GM13976 (cell line): ENCODE results near the gene SLC25A22.
A peak's percentile ranks its signal among the peaks of the same experiment; 100 is the strongest.

Experiments
- DNase-seq: peaks from one replicate; pipeline ENCODE4 v3.0.0; 2012; ENCODE audit warnings: low spot score
- in situ Hi-C: fragments of 300-500 bp; cut with MboI; formaldehyde crosslinking; loops from one replicate; pipeline ENCODE4 v1.12.0; 2022; ENCODE audit warnings: low sequenced_read_pairs, mixed read lengths, inconsistent platforms; ENCODE audit not compliant: unreplicated experiment
- TF ChIP-seq, protein P1 (sequence below): IDR thresholded peaks from 2 replicates; pipeline ENCODE4 v1.5.1; 2012; ENCODE audit warnings: borderline replicate concordance, mild to moderate bottlenecking; ENCODE audit not compliant: insufficient read depth; ENCODE audit errors: extremely low read depth, missing control alignments, control extremely low read depth

Gene SLC25A22

DNA sequence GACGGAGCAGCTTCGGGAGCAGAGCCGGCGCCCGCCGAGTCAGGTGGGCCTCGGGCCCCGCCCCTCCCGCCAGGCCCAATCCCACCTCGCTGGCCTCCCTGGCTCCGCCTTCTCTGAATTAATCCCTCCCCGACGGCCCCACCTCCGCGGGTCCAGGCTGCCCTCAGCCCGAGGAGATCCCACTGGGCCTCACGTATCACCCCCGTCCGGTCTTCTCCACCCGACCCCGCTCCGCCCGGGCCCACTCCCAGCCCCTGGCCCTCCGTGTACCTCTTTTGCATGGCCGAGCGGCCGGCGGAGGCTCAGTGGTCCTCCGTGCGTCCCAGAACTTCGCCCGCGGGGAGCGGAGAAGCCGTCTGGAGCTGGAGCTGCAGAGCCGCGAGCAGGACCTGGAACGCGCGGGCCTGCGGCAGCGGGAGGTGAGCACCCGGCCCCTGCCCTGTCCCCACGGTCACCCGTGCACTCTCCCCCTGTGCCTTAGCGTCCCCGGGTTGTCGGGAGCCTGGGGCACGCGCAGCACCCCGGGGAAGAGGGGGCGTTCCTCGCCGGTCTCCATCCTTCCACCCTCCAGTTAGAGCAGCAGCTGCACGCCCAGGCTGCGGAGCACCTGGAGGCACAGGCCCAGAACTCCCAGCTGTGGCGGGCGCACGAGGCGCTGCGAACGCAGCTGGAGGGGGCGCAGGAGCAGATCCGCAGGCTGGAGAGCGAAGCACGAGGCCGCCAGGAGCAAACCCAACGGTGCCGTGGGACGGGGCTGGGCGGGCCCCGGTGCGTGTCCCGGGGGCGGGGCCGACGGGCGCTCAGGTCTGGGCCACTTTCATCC is 32.4 kb upstream of the SLC25A22 start:
- in situ Hi-C loops: no loop called here
- TF ChIP-seq, protein P1, sequence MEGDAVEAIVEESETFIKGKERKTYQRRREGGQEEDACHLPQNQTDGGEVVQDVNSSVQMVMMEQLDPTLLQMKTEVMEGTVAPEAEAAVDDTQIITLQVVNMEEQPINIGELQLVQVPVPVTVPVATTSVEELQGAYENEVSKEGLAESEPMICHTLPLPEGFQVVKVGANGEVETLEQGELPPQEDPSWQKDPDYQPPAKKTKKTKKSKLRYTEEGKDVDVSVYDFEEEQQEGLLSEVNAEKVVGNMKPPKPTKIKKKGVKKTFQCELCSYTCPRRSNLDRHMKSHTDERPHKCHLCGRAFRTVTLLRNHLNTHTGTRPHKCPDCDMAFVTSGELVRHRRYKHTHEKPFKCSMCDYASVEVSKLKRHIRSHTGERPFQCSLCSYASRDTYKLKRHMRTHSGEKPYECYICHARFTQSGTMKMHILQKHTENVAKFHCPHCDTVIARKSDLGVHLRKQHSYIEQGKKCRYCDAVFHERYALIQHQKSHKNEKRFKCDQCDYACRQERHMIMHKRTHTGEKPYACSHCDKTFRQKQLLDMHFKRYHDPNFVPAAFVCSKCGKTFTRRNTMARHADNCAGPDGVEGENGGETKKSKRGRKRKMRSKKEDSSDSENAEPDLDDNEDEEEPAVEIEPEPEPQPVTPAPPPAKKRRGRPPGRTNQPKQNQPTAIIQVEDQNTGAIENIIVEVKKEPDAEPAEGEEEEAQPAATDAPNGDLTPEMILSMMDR: no peak
- DNase-seq: peak; percentile 86

DNA sequence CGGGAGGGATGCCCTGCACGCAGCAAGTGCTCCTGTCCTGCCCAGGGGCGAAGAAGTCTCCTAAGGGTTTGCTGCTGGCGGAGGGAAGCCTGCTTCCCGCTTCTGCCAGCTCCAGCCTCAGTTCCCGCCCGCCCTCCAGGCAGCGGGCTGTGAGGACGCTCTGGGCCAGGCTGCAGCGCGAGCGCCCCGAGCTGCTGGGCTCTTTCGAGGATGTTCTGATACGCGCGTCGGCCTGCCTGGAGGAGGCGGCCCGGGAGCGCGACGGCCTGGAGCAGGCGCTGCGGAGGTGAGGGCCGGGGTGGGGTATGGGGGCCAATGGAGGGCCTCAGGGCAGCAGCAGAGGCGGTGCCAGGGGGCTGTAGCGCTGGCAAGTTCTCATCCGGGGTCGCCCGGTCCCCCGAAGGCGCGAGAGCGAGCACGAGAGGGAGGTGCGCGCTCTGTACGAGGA is 31.8 kb upstream of the SLC25A22 start:
- no peak for DNase-seq
- in situ Hi-C loops: no loop called here

DNA sequence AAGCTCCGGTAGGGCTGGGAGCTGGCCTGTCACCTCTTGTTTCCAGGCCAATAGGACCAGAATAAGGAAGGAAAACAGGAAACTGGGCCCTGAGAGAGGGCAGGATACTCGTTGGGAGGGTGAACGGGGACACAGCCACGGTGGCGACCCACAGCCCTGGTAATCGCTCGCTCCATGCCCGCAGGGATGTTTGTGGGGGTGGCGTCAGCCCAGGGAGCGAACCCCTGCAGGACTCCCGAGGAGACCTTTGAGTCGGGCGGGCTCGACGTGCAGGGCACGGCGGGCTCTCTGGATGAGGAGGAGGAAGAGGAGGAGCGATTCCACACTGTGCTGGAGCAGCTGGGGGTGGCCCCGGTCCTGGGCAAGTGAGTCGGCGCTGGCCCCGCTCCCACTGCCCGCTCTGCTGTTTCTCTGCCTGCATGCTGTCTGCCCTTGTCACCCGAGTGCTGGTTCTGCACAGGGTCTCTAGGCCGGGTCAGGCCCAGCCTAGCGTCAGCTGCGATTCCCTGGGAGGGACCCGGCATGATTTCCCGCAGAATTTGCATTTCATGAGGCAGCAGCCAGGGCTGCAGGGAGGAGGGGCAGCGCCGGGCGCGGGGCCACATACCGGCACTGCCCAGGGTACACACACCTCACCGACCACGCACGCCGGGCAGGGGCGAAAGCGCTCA is 31.2 kb upstream of the SLC25A22 start:
- no peak for DNase-seq
- in situ Hi-C loops: no loop called here
- TF ChIP-seq, protein P1: no peak

More for the DNA sequence above, 31.8 kb upstream of the SLC25A22 start:
- TF ChIP-seq, protein P1: no peak

DNA sequence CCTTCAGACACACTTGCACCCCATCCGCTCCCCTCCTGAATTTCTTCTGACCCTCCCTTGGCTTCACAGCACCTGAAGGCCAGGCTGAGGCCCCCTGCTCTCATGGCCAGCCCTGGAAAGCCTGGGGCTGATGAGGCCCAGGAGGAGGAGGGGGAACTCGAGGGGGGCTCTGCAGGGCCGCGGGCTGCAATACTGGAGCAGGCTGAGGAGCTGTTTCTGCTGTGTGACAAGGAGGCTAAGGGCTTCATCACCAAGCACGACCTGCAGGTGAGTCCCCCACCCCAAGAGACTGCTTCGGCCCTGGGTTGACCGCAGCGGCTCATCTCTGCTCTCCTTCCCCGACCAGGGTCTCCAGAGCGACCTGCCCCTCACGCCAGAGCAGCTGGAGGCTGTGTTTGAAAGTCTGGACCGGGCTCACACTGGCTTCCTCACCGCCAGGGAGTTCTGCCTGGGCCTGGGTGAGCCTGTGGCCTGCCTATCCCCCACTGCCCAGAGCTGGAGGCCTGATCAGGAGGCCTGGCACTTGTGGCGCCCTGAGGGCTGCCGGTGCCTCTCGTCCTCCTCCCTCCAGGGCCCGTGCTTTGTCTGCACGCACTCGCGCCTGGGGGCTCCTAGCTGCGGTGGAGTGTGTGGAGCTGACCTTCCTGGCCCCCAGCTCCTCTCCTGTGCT is 30.6 kb upstream of the SLC25A22 start:
- in situ Hi-C loops: no loop called here
- no peak for DNase-seq
- TF ChIP-seq, protein P1: no peak

DNA sequence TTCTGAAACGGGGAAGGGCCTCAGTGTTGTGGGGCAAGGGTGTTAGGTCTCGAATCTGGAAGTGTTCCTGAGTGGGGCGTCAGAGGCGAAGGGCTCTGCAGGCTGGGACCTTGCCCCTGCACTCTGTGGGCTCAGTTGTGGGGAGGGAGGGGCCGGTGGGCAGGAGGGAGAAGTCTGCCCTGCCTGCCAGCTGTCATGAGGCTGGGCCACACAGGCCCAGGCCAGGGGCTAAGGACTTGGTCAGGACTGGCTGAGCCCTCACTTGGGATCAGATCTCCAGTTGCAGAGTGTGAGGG is 29.8 kb upstream of the SLC25A22 start, which contains the start of gene CRACR2B:
Gene CRACR2B (plus strand): TSS at position 23 of the 296 bp plus-strand sequence. CDS start 689 bp downstream, outside the sequence.
- DNase-seq: no peak
- TF ChIP-seq, protein P1: no peak
- in situ Hi-C loops: no loop called here

DNA sequence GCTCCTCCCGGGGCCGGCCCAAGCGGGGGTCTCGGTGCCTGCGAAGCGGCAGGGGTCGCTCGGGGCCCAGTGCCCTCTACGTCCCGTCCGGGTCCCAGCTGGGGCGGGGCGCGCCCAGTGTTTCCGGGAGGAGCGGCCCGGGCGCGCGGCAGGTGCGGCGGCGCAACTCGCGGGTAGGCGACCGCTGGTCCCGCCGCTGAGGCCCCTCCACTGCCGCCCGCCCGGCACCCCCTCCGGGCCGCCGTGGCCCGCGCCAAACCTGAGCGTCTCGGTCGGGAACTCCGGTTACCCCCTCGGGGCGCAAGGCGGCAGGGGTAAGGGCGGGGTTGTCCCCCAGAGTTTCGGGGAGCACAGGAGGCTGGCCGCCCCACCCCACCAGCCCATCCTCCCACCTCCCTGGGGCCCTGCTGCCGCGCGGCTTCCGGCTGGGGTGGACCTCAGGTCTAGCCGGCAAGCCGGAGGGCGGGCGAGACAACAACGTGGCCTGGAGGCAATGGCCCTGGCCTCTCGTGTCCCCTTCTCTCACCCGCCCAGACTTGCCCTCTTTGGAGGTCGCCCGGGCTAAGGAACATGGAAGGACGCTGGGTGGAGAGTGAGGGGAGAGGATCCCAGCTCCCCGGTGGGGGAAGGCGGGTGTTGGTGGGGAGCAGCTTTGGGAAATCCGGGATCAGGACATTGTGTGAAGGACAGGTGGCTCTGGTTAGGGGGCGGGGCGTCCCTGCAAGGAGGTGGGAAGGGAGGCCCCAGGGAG is 29.2 kb upstream of the SLC25A22 start:
- peak; percentile 83 for DNase-seq
- in situ Hi-C loops: no loop called here
- TF ChIP-seq, protein P1: no peak
